GM18909 (cell line): ENCODE data around the gene OSM.

Experiments used
- ATAC-seq: cut with Tn5 transposase; IDR thresholded peaks from one replicate; pipeline ENCODE4 v1.9.1; 2021; ENCODE audit warnings: mild to moderate bottlenecking; ENCODE audit not compliant: unreplicated experiment, poor library complexity

The OSM gene

GRCh38 chr22:30267382-30268302 lies 991 bp upstream of the OSM start:
- no peak for ATAC-seq

GRCh38 chr22:30265823-30266444 lies 717 bp downstream of the OSM start:
- ATAC-seq: peak; percentile 69

- no peak for ATAC-seq
Measured at GRCh38 chr22:30265131-30265720, 1.4 kb downstream of the OSM start.

GRCh38 chr22:30263883-30264282 lies 2.8 kb downstream of the OSM start:
- no peak for ATAC-seq

GRCh38 chr22:30262917-30263741 lies 3.5 kb downstream of the OSM start:
- ATAC-seq: no peak

- no peak for ATAC-seq
Measured at GRCh38 chr22:30262112-30262511, 4.5 kb downstream of the OSM start.

- no peak for ATAC-seq
Measured at GRCh38 chr22:30261134-30261533, 5.5 kb downstream of the OSM start.

- no peak for ATAC-seq
Measured at GRCh38 chr22:30260682-30261081, 6.0 kb downstream of the OSM start.

GRCh38 chr22:30260276-30260675 lies 6.4 kb downstream of the OSM start:
- ATAC-seq: no peak

- no peak for ATAC-seq
Measured at GRCh38 chr22:30254314-30254713, 12.3 kb downstream of the OSM start.

GRCh38 chr22:30253205-30253852 lies 13.3 kb downstream of the OSM start:
- no peak for ATAC-seq

GRCh38 chr22:30252411-30253204 lies 14.0 kb downstream of the OSM start:
- no peak for ATAC-seq

- ATAC-seq: no peak
Measured at GRCh38 chr22:30251711-30252110, 14.9 kb downstream of the OSM start.

- no peak for ATAC-seq
Measured at GRCh38 chr22:30250661-30251267, 15.9 kb downstream of the OSM start.

GRCh38 chr22:30250039-30250565 lies 16.5 kb downstream of the OSM start:
- ATAC-seq: no peak

- ATAC-seq: no peak
Measured at GRCh38 chr22:30249049-30250038, 17.3 kb downstream of the OSM start.

- no peak for ATAC-seq
Measured at GRCh38 chr22:30248484-30248883, 18.2 kb downstream of the OSM start.
